GM06990 (cell line): ENCODE measurements around the gene LGR4.

Source experiments
- DNase-seq: peaks from one replicate; pipeline ENCODE4 v3.0.0-alpha.2; 2011; ENCODE audit not compliant: insufficient read length; ENCODE audit errors: extremely low read depth
- H3K27me3 ChIP-seq: replicated peaks from 2 replicates; pipeline ENCODE4 v1.6.0; 2011; ENCODE audit warnings: low read length; ENCODE audit not compliant: control insufficient read depth, insufficient read depth
- H3K36me3 ChIP-seq: 2 replicates; pipeline ENCODE4 v1.5.1; 2011; ENCODE audit warnings: low read length; ENCODE audit not compliant: control insufficient read depth, insufficient read depth
- H3K4me3 ChIP-seq: replicated peaks from 2 replicates; pipeline ENCODE4 v1.5.1; 2011; ENCODE audit warnings: low read depth, mild to moderate bottlenecking, control low read depth, low read length
- CTCF ChIP-seq: IDR thresholded peaks from 2 replicates; pipeline ENCODE4 v1.5.1; 2011; ENCODE audit warnings: low read length, control low read depth, mild to moderate bottlenecking, inconsistent platforms; ENCODE audit not compliant: insufficient read depth, poor library complexity, severe bottlenecking

LGR4 gene

GRCh38 chr11:27458182-27458581 is 14.4 kb downstream of the LGR4 start:
- TF ChIP-seq CTCF: no peak

GRCh38 chr11:27456795-27457329 is 15.7 kb downstream of the LGR4 start:
- Histone ChIP-seq H3K4me3 (no peak overlapping the region), H3K36me3 (no peaks in the 10 kb centered on the region), H3K27me3 (no peaks in the 10 kb centered on the region)
- no peak for TF ChIP-seq CTCF
- no peak for DNase-seq

More at GRCh38 chr11:27458182-27458581, 14.4 kb downstream of the LGR4 start:
- no peaks in the 10 kb centered on the region for H3K27me3 ChIP-seq
- no peak for DNase-seq
- H3K36me3 ChIP-seq: no peaks in the 10 kb centered on the region
- H3K4me3 ChIP-seq: no peak overlapping the region

GRCh38 chr11:27456140-27456794 is 16.3 kb downstream of the LGR4 start:
- H3K36me3 ChIP-seq: no peaks in the 10 kb centered on the region
- DNase-seq: no peak
- TF ChIP-seq CTCF: no peak
- H3K27me3 ChIP-seq: no peaks in the 10 kb centered on the region
- no peak overlapping the region for H3K4me3 ChIP-seq

GRCh38 chr11:27455667-27456066 is 16.9 kb downstream of the LGR4 start:
- no peak for TF ChIP-seq CTCF
- no peaks in the 10 kb centered on the region for H3K27me3 ChIP-seq
- no peak overlapping the region for H3K4me3 ChIP-seq
- no peak for DNase-seq
- no peaks in the 10 kb centered on the region for H3K36me3 ChIP-seq

- no peaks in the 10 kb centered on the region for H3K36me3 ChIP-seq
- TF ChIP-seq CTCF: no peak
- no peak for DNase-seq
Observed at GRCh38 chr11:27453701-27454100, 18.9 kb downstream of the LGR4 start.

More at GRCh38 chr11:27453701-27454100, 18.9 kb downstream of the LGR4 start:
- Histone ChIP-seq H3K4me3 (no peak overlapping the region), H3K27me3 (no peaks in the 10 kb centered on the region)
